Germinal center (tissue), 1 donor: Measurements from ENCODE around the gene PSIP1.
"Not testable (repeated sequence)": the region's sequence is repeated elsewhere in the genome, so short reads cannot be mapped to it uniquely, and the experiment has no call there.

Experiments
- DNase-seq: peaks from one replicate; pipeline ENCODE4 v3.0.0; 2012; ENCODE audit warnings: mixed read lengths, low spot score

Gene PSIP1

DNA sequence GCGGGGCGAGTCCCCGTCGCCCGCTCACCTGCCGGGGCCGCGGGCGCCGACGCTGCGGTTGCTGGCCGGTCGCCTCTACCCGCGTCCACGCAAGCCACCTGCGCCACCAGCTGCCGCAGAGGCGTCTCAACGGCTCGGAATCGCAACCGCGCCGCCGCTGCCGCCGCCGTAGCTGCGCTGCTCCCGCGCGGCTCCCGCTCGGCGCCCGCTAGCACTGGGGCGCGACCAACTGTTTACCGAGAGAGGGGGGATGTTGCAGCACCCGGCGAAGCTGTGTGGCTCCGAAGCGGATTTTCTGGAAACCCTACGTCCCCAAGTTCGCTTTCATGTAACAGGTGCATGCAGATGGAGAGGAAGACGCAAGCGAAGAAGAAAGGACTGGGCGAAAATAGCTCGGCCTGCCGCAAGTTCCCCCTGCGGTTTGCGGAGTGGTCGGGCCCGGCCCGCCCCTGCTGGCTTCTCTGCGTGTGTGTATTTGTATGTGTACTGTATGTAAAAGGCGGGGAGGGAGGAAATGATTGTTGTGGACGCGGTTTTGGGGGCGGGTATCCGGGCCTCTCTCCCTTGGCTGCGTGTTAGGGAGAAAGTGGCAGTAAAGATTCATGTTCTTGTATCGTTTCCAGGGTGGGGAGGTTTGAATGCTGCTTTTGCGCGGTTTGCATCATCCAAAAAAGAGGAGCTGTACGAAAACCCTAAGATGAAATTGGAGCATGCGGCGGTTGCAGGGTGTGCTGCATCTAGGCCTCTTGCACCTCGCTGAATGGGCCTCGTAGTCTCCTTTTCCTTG lies at the start of gene PSIP1:
Gene PSIP1, minus strand, starts transcription at position 182 of the 787 bp plus-strand sequence. CDS start 782 bp downstream, outside the sequence.
- peak; percentile 79 for DNase-seq

DNA sequence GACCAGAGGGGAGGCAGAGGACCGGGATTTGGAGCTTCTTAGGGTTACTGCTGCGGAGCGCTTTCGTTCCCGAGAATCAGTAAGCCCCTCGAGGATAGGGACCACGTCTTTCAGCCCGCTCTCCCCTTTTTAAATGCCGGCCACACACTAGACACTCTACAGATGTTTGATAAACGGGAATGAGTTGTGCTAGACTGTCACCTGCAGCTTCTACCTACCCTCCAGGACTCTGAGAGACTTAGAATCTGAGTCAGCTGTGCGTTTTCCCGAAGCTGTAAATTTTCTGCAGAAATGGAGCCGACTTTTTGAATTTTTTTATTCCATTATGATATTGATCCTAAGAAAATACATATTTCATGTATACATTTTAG lies 42.7 kb upstream of the PSIP1 start:
- DNase-seq: no peak

DNA sequence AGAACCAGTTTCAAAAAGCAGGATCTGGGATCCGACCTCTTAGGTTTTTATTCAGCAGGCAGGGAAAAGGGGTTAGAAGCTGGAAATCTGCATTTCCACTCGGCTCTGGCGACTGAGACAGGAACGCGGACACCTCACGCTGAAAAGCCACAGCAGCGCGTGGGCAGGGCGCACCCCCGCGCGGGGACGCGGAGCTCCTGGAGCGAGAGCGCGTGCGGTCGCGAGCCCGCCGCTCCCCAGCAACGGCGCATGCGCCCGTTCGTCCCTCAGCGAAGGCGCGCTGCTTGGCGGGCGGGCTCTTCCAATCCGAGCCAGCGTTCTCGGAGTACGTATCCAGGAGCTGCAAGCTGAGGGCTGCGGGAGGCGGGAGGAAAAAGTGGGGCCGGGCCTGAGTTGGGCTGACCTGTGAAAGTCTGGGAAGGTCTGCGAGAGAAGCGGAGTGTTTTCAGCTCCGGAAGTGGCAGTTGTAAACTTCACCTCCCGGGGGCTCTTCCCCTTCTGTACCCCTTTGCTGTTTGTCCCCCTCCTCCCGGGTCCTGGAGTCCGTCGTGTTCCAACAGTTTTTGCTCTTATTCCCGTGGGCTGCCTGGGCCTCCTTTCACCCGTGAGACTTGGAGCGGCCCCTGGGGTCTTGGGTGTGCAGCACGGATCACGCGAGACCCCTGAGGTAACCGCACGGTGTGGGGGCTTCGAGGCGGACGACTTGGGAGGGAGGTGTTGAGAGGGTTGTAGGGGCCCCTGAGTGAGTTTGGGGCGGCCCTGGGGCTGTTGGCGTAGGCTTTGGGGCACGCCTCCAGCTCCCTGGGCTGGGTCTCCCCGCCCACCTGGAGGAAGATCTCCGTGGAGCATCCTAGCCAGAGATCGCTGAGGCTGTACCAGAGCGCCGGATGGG lies 42.1 kb upstream of the PSIP1 start, which contains the start of gene CCDC171:
Gene CCDC171, plus strand, starts transcription at position 408 of the 892 bp plus-strand sequence. CDS start 11,046 bp downstream, outside the sequence.
- peak; percentile 96 for DNase-seq

DNA sequence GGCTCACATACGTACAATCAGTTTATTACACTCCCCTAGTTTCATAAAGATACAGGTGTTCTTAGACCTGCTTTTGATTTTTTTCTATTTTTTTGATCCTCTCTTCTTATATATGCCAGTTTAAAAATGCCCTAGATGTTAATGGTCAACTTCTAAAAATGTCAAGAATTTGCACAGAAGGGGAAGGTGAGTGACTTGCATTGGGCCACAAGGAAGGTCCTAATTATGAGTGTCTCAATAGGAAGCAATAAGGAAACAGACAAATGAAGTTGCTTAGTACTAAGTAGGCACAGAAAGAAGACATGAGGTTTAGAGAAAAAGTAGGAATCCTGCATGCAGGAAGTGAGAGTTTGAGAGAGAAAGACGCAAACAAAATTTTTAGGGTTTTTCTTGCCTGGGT lies 38.8 kb upstream of the PSIP1 start:
- DNase-seq: no peak

DNA sequence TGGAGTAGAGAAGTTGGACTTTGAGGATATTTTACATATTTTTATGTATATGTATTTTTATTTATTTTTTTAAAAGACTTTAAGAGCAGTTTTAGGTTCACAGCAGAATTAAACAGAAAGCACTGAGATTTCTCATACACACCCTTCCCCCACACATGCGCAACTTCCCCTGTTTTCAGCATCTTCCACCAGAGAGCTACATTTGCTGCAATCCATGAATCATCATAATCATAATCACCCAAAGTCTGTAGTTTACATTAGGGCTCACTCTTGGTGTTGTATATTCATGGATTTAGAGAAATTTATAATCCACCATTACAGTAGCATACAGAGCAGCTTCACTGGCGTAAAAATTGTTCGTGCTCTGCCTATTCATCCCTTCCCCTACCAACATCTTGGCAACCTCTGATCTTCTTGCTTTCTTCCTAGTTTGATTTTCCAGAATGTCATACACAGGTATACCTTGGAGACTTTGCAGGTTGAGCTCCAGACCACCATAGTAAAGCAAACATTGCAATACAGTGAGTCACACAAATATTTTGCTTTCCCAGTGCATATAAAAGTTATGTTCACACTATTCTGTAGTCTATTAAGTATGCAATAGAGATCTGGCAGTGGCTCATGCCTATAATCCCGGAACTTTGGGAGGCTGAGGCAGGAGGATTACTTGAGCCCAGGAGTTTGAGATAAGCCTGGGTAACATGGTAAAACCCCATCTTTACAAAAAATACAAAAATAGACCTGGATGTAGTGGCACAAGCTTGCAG lies 32.5 kb upstream of the PSIP1 start:
- no peak for DNase-seq

DNA sequence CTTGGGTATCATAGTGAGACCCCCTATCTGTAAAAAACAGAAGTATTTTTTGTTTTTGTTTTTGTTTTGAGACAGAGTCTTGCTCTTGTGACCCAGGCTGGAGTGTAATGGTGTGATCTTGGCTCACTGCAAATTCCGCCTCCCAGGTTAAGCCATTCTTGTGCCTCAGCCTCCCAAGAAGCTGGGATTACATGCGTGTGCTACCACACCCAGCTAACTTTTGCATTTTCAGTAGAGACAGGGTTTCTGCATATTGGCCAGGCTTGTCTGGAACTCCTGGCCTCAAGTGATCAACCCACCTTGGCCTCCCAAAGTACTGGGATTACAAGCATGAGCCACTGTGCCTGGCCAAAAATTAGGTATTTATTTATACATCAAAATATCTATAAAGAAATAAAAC lies 31.9 kb upstream of the PSIP1 start:
- DNase-seq: no peak

DNA sequence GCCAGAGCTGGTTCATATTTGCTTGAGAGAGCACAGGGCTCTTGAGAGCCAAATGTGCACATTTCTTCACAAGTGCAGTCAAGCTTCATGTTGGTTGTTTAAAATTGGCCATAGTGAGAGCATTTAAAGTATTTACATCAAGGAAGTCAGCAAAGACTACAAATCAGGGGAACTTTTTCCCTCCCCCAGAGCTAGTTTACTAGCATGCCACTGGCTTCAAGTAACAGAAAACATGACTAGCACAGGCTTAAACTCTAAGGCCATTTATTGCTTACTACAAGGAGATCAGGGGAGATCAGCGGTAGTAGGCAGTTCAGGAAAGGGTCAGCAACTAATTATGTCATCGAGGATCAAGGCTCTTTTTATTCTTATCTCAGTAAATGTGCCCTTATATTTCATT lies 31.1 kb upstream of the PSIP1 start:
- peak; percentile 9 for DNase-seq

DNA sequence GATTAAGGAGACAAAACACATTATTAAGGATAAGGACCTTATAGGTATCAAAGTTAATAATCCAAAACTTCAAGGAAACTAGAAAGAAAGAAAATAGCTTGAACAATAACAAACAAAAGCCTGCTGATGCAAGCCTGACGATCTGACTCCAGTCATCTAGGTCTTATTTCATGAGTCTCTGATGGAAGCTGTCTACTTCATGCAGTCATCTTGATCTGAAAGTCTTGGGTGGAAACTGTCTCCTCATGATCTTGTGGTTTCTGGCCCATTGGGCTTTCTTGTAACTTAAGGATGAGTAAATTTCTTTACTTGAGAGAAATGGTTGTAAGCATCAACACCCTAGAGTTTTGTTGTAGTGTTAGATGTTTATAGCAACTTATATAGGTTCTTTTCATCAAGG lies 20.6 kb upstream of the PSIP1 start:
- no peak for DNase-seq

DNA sequence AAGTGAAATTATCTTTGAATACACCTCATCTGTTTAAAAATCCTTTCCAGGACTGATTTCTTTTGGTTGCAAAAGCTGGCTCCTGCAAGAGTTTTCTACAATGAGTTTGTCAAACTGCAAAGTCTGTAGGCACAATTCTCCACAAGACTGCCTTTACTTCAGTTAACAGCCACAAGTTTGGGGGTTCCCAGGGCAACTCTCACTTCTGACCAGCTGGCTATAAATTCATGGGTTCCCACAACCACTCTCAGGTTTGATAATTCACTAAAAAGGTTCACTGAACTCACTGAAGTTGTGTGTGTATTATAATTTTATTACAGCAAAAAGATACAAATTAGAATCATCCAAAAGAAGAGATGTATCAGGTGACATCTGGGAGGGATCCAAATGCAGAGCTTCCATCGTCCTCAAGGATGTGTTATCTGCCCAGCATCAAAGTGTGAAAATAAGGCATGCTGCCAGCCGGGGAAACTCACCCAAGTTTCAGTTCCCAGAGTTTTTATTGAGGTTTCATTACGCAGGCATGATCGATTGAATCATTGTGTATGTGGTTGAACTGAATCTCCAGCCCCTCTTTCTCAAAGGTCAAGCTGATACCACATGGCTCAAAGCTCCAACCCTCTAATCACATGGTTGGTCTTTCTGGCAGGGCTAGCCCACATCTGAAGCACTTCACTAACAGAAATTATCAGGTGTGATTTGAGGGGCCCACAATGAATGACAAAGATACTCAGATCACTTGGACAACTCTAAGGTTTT lies 19.0 kb upstream of the PSIP1 start:
- no peak for DNase-seq

DNA sequence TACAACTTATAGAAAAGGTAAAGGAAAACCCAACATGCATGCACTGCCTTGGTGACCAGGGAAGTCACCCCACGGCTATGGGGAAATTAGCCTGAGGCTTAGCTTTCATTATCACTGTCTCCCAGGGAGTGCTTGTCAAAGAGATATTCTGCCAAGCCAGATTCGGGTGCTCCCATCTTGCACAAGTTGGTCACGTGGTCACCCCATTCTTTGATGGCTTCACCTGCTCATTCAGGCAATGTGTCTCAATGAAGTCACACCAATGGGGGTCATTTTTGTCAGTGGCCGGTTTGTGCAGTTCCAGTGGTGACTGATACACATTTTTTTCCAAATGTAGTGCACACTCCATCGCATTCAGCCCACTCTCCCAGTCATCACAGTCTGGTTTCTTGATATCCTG lies 16.3 kb upstream of the PSIP1 start:
- DNase-seq: not testable (repeated sequence)

DNA sequence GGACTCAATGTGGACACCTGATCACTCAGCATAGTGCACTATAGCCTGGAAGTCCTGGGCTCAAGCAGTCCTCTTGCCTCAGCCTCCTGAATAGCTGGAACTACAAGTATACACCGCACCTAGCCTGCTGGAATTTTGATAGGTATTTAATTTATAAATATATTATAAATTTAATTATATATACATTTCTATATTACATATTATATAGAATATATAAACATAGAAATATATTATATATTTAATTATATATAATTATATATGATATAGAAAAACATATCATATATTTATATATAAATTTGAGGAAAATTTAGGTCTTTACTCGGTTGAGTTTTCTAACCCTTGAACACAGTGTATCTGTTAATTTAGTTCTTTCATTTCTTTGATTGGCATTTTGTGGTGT lies 15.2 kb upstream of the PSIP1 start:
- DNase-seq: no peak

DNA sequence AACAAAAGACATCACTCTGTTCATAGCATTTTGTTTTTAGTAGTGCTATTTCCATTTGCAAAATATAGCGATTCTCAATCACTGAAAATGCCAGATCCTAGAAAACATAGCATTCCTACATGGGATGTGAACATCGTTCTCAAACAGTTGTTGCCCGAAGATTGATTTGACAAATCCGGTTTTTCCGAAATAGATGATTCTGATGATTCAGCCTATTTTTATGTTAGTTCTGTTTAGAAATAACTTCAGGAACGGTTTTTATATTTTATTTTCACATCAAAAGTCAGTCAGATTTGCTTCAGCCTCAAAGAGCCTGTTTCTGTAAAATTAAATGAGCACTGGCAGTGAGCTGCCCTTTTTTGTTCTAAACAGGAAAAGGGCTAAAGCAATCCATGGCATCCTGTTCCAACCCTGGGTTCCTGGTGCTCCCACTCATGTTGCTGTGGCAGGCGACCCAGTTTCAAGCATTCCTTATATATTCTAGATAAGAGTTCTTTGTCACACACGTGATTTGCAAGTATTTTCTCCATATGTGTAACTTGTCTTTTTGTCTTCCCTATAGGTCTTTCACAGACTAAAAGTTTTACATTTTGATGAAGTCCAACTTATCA lies 14.2 kb upstream of the PSIP1 start:
- DNase-seq: no peak

DNA sequence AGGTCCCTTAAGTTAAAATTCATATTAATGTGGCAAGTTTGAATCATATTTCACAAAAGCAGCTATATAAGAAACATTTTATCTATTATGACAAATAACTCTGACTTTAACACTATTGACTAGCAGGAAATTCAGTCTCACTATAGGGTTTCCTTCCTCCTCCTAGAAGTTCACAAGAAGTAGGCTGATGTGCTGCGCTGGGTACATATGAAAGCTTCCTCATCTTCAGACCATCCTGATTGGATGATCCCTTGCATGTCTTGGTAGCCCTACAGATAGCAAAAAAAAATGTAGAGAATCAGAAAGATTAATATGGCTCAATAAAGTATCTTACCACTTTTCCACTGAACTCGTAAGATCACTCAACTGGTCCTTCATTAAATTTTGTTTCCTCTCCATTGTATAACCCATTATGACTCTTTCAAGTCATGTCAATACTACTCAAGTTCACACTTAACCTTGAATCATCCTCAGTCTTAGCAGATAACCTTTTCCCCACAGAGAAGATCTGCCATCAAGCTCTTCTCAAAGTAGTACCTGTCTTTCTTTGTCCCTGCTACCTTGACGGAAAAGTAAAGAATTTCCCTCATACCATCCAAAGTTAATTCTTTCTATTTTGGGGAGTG lies 11.5 kb upstream of the PSIP1 start:
- no peak for DNase-seq

DNA sequence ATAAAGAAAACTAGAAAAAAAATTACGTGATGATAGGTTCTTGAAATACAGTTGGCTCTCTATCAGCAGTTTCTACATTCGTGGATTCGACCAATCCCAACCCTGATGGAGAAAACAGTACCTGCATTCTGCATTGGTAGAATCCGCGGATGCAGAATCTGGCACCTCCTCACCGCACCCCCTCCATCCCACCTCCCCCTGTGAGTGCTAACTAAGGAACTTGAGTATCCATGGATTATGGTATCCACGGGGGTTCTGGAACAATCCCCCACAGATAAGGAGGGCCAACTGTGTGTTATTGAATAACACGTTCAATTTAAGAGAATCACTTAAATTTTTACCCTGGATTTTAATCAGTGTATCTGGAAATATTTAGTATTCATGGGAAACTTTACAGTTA lies 10.5 kb upstream of the PSIP1 start:
- DNase-seq: no peak

DNA sequence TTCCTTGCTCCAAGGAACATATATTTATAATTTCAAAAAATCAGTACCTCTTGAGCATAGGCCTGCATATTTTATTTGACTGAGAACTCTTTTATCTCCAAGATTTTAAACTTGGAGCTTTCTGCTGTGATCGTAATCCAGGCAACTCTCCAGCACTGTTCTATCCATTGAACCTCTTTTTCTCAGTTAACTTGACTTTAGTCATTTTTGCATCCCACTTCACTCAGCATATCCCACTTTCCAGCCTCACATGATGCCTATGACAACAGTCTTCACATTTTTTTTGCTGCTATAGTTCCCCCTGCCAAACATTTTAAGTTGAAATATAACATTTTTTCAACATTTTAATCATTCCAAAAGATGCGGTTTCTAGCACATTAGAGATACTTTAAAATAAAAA lies 9.1 kb upstream of the PSIP1 start:
- no peak for DNase-seq

DNA sequence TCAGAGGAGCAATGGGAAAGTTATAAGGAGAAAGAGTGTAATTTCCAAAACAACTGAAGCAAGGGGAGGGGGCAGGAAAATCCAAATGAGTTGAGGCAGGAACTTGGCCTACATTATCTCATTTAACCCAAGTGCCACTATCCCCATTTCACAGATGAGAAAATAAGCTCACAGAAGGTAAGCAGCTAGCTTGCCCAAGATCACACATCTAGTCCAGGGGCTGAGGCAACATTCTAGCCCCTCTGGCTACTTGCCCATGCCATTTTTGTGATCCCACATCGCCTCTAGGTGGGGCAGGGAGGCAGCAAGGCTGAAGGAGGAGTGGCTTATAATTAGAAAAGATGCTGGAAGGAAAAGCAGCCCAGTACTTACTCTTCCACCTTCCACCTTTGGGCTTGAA lies 2.6 kb upstream of the PSIP1 start:
- no peak for DNase-seq

DNA sequence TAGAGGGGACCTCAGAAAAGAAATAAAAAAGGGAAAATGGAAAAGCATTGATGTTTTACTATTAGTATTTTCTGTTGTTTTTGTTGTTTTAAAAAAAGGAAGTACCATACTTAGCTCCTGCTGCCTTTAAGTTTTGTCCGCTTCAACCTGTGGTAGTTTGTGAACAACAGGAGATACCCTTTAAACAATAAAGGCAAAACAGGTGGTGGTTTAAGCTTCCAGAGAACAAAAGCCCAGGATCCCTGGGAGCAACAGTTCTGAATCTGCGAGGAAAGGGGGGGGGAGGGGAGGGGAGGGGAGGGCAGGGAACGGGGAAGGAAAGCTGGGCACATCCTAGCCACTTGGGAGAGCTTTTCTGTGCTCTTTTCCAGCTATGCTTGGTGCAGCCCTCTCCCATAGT lies 2.1 kb upstream of the PSIP1 start:
- DNase-seq: no peak

DNA sequence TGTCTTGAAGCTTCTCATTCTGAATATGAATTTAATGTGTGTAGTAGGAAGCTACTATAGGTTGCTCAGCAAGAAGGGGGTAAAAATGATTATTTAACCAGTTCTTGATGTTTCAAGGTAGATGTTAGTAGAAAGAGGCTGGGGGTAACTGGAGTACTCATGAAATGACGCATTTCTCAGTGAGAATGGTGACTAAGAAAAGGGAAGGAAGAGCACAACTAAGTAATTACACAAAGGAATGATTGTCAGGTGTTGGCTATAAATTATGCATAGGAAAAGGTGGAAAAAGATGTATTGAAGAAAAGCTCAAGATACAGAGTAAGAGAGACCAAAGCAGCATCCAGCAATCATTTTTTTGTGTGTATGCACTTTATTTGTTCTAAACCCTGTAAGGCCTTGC lies 1.4 kb upstream of the PSIP1 start:
- DNase-seq: no peak

DNA sequence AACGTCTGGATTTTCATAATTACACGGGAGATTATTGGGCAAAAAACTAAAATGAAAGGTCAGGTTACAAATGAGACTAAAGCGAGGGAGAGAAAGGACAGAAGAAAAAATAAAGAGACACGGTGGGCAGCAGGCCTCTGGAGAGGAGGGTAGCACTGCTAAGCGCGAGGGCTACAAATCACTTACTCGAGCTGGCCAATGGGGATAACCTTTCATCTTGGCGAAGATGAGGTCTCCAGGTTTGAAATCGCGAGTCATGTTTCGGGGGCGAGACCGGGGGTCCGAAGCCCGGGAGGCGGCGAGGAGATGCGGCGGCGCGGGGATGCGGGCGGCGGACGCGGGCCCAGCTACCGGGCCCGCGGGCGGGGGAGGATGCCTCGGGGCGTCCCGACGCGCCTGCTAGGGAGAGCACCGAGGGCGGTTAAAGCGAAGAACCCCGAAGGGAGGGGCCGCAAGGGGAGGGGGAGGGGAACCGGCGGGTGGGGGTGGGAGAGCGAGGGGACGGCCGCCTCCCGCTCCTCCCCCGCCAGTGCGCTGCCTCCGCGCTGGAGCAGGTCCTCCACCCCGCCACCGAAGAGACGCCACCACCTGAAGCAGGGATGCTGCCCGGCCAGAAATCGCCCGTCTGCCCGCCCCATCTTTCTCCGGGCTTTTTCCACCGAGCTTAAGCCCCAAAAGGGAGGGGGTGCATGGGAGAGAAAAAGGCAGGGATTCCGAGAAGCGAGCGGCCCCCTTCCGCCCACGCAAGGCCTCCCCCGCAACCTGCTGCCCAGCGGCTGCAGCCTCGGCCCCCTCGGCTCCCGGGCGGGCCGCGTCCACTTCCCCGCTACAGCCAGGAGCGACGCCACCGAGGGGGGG lies 610 bp downstream of the PSIP1 start:
- peak; percentile 73 for DNase-seq

DNA sequence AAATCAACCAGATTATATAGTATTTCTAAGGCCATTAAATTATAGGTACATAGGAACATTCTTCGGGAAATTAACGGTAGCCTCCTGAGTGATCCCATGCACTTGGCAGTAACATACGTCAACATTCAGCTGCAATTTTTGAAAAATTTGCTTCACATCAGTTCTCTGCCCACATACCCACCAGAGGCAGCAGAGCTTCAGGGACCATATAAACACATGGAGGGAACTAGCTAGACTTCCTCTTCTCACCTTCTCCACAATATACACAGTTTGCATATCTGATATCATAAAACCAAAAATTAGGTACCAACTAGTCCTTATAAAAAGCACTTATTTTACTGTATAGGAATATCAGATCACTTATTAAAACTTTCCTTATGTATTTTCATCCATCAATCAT lies 4.8 kb downstream of the PSIP1 start:
- DNase-seq: peak; percentile 43
